SKM-1 (cell line): ENCODE measurements around the gene NLRC5.
A peak's percentile ranks its signal among the peaks of the same experiment; 100 is the strongest.
"Not testable (repeated sequence)": the region's sequence is repeated elsewhere in the genome, so short reads cannot be mapped to it uniquely, and the experiment has no call there.

Experiments
- DNase-seq: peaks from one replicate; lab custom pipeline; 2025; ENCODE audit not compliant: unreplicated experiment; lab: John Stamatoyannopoulos, UW

The NLRC5 gene

DNA sequence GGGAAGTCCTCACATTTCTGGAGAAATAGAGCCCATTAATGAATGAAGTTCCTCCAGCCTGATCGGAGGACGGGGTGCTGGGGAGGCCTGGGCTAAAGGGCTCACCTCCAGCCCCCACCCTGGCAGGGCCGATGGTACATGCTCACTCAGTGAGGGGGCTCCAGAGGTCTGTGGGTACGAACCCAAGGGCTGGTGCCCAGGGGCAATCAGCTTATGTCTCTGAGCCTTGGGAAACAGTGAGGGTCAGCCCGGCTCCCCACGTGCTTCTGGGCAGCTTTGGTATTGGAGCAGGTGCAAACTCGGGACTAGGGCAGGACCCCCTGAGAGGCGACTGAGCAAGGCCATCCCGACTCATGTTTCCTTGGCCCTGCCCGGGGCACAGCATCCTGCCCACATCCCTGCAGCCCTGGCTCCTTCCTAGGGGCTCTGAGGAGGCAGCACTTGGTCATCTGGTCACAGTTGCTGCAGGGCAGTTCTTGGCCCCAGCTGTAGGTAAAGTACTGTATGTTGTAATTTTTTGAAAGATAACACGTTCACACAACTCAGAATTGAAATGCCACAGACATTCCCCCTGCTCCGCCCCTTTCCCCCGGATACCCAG lies 28.6 kb upstream of the NLRC5 start:
- no peak for DNase-seq

DNA sequence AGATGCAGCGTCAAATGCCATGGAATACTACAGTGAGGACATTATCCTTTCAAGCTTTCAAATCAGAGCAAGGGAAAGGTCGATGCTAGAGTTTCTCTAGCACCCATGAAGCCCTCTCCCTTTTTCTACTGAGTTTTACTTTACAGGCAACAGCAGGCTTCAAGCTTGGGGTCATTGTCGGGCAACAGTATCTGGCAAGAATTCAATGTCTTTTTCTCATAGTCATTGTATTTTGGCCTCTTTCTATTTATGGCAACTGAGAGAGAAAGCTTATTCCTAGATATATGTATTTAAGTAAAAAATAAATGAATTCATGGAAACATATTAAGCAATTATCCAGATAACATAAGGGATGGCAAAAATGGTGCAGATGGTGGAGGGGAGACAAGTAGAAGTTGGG lies 28.0 kb upstream of the NLRC5 start:
- DNase-seq = no peak

DNA sequence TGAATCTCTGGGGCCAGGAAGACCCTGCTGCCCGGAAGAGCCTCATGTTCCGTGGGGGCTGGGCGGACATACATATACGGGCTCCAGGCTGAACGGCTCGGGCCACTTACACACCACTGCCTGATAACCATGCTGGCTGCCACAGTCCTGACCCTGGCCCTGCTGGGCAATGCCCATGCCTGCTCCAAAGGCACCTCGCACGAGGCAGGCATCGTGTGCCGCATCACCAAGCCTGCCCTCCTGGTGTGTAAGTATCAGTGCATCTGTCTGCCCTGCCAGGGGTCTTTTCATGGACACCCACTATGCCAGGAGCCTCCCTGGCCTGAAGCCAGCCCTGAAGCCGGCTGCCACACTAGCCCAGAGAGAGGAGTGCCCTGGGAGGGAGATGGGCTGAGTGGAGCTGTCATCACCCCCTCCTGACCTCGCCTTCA lies 27.5 kb upstream of the NLRC5 start, which contains the start of gene CETP:
CETP (plus strand) TSS at position 100 of the 431 bp plus-strand sequence; CDS start at position 130, 30 bp downstream.
- no peak for DNase-seq

DNA sequence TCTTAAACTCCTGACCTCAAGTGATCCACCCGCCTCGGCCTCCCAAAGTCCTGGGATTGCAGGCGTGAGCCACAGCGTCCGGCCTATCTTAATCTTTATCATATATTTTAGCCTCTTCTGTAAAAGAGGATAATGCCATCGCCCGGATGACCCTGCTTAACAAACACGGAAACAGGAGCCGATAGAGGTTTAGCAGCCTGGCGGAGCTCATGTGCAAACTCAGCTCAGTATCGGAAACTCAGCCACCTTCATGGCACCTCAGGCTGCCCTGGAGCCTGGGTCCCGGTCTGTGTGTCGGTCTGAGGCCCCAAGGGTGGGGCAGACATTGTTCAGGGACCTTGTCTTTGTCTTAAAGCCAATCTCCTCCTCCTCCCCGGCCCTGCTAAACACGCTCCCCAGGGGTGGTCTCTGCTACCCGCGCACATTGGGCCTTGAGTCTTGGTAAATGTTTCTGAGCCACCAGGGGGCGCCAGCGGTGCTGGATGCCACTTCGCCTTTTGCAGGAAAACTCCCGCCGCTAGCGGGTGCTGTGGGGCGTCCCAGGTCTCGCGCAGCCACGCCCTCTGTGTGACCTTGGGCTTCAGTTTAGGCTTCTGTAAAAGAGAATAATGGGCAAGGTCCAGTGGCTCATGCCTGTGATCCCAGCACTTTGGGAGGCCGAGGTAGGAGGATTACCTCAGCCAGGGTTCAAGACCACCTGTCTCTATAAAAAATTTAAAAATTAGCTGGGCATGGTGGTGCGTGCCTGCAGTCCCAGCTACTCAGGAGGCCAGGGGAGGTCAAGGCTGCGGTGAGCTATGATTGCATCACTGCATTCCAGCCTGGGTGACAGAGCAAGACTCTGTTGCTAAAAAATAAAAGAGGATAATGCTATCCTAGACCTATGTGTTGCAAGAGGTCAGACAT lies 24.9 kb upstream of the NLRC5 start:
- peak; percentile 65 for DNase-seq

DNA sequence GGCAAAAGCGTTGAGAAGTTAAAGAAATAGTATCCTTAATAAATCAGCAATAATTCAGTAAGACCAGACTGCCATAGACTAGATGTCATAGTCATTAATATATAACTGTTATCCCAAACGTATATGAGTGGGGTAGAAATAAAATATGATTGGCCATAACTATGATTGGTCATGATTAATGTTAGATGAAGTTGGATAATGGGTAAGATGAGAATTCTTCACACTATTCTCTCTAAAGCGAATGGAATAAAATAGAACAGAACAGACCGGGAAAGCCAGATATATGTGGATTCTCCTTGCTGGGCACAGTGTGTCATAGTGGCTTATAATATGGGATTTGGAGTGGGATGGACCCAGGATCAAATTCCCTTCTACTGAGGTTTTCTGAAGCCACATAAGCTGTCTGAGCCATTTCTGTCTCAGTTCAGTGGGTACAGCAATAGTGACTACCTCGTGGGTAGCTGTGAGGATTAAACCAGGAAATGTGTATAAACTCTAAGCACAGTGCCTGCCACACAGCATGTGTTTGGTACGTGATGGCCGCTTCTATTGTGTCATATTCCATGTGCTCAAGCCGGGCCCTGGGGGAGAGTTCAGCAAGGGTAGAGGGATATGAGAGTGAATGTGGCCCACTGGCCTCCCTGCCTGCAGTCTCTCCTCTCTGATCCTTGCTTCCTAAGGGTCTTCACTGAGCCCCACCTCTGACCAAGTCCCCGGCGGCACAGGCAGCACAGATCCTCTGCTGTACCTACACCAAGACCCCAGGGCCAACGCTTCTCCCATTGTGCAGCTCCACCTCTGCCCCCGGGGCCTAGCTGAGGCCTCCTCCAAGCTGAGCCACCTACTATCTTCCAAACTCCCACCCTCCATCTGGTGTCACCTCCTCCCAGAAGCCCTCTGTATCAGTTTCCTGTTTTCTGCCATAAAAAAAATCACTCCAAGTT lies 23.9 kb upstream of the NLRC5 start:
- DNase-seq = no peak

DNA sequence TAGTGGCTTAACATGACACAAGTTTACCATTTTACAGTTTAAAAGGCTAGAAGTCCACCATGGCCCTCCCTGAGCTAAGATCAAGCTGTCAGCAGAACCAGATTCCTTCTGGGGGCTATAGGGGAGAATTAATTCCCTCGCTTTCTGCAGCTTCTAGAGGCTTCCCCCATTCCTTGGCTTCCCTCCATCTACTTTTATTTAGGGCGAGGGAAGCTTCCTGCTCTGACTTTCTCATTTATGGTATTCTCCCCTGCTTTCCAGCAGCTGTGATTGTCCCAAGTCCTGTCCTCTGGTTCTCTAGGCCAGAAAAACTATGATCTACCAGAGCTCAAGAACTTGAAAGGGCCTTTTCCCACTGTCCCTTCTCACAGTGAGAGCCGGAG lies 23.3 kb upstream of the NLRC5 start:
- no peak for DNase-seq

DNA sequence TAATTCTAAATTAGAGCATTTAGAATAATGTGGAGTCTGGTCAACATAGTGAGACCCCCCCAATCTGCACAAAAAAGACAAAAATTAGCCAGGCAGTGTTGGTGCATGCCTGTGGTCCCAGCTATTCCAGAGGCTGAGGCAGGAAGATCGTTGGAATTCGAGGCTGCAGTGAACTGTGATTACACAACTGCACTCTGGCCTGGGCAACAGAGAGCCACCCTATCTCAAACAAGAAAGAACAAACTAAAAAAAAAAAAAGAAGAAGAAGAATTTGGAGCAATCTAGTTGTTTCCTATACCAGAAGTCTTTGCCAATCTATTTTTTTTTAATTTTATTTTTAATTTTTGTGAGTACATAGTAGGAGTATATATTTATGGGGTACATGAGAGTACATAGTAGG lies 21.6 kb upstream of the NLRC5 start:
- no peak for DNase-seq

DNA sequence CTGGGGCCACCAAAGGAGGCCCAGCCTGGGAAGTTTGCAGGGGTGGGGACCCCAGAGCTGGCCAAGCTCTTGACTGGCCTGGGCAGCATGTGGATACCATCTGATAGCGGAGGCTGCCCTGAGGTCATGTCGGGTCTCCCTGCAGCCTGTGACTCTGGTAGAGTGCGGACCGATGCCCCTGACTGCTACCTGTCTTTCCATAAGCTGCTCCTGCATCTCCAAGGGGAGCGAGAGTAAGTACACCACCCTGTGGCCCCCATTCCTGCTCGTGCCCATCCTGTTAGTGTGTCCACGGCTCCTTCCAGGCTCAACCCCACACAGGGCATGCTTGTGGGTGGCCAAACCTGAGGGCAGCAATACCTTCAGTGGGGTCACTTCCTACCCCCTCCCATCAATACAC lies 19.6 kb upstream of the NLRC5 start:
- DNase-seq = no peak

DNA sequence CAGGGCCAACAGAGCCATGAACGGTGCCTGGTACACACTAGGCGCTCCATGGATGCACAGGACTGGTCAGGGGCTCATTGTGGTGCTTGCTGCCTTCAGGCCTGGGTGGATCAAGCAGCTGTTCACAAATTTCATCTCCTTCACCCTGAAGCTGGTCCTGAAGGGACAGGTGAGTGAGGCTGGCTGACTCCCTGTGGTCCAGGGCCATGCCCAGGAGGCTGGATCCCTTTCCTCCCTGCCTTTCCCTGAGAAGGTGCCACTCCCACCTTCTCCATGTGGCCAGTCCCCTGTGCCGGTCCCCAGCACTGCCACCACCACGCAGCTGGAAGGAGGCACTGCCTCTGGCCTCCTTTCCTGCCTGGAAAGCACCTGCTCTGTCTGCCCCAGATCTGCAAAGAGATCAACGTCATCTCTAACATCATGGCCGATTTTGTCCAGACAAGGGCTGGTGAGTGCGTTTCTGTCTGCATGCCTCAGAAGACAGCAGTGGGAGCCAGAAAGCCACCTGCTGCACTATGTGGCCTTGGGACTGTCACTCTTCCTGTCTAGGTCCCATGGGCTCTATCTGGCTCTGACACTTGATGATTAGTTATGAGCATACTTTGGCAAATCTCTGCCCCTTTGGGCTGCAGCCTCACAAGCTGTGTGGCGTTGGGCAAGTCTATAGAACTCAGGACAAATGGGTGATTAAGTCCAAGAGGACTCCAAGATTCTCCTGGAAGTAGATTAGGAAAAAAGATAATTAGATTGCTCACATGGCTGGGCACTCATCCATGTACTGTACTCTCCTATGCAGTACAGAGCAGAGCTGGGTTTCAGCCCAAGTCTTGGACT lies 18.2 kb upstream of the NLRC5 start:
- DNase-seq = no peak

DNA sequence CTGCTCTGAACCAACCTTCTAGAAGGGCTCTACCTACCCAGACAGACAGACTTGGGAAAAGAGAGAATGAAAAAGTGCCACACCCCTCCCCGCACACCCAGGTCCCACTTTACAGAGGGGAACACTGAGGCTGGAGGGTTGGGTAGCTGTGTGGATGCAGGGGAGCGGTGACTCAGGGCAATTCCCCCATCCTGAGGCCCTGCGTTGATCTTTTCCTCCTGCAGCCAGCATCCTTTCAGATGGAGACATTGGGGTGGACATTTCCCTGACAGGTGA lies 17.7 kb upstream of the NLRC5 start:
- no peak for DNase-seq

DNA sequence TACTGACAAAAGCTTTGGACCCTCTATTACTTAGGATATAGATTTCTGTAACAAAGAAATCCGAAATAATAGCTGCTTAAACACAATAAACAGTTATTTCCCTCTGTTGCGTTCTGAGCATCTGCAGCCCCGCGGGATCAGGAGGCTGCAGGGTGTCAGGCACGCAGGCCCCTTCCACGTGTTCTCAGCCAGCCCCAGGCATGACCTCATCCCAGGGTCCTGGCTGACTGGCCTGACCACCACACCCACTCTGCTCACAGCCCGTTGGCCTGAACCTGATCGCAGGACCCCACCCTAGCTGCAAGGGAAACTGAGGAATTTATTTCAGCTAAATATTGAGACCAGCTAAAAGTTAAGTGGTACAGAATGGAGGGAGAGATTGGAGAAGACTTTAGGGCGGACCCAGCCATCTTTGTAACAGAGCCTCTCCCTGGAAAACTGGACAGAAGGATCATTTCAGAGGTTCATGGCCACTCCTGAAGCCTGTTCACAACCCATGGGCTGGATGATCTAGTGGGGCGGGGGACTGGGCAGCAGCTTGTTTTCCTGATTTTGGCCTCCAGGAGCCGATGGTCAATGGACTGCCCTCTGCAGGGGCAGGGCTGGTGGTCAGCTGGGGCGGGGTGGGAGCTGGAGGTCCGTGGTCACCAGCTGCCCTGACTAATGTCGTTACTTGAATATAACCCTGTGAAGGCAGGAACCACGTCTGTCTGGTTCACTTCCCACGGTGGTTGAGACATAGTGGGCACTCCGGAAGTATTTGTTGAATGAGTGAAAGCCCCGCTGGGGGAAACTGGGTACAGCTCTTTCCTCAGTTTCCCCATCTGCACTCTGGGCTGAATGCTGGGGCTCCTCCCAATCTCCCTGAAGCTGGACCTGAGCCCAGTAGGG lies 16.7 kb upstream of the NLRC5 start:
- no peak for DNase-seq

DNA sequence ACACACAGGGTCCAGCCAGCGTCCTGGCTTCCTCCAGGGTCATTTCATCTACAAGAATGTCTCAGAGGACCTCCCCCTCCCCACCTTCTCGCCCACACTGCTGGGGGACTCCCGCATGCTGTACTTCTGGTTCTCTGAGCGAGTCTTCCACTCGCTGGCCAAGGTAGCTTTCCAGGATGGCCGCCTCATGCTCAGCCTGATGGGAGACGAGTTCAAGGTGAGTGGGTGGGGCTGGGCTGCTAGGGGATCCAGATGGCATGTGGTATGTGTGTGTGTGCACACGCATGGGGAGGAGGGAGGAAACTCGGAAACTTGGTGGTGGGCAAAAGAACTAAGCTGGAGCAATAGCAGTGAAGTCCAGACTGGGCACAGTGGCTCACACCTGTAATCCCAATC lies 16.1 kb upstream of the NLRC5 start:
- no peak for DNase-seq

DNA sequence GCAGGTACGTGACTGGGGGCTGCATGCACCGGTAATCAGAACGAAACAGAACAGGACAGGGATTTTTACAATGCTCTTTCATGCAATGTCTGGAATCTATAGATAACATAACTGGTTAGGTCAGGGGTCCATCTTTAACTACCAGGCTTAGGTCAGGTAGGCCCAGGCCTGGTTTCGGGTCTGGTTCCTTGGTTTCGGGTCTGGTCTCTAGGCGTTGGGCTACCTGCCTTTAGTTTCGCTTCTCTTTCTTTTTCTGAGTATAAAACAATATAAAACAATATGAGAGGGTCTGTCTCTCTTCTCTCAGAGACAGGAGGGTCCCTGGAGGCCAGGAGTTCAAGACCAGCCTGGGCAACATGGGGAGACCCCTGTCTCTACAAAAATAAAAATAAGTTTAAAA lies 15.5 kb upstream of the NLRC5 start:
- not testable (repeated sequence) for DNase-seq

DNA sequence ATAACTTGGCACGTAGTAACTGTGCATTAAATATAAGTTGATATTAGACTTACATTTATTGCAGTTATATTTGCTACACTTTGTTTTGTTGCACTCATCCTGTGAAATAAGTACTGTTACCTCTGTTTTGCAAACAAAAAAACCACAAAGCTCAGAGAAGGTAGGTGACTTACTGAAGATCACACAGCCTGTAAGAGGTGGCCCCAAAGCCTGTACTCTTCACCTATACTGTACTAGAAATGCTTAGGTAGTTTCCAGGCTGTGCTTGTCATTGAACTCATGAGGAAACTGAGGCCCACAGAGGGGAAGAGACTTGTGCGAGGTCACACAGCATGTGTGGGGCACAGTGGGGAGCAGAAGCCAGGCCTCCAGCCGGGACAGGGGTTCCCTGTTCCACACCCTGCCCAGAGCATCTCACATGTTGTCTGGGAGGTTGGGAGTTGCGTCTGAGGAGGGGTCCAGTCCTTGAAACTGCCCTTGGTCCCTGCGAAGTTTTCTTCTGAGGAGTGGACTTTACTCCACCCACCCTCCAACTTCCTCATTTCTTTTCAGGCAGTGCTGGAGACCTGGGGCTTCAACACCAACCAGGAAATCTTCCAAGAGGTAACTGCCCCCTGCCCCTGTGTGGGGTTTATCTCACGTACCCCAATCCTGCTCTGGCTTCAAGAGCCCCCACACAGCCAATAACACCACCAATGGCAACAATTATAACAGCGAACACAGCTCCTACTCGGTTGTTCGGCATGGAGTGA lies 14.6 kb upstream of the NLRC5 start:
- peak; percentile 51 for DNase-seq

DNA sequence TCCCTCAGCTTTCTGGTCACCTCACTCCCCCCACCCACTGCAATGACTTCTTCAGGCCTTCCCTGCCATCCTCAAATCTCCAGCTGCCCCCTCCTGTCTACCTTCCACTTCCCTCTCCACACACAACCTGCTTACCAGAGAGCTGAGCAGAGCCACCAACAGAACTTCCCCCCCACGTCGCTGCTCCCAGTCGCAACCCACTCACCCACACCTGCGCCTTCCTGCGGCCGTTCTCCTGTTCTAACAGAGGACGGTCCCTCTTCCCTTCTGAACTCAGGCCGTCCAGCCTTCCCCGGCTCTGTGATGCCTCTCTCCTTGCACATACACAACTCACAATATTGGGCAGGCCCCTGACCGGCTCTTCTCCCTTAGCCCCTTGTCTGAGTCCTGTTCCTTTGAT lies 13.6 kb upstream of the NLRC5 start:
- no peak for DNase-seq

DNA sequence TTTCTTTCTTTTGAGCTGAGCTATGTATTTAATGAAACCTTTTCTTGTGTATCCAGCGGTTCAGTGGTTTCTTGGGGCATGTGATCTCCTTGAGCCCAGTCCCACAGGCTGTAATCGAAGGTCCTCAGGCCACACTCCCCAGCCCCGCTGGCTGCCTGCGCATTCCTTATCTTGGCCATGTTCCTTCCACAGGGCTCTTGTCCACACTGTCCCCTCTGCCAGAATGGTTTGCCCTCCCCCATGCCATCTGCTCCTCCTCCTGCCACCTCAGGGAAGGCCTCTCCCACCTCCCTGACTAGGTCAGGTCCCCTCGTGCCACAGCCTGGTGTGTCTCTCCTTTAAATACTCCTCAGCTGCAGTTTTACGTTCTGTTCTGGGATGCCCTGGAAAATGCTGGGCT lies 12.1 kb upstream of the NLRC5 start:
- no peak for DNase-seq

DNA sequence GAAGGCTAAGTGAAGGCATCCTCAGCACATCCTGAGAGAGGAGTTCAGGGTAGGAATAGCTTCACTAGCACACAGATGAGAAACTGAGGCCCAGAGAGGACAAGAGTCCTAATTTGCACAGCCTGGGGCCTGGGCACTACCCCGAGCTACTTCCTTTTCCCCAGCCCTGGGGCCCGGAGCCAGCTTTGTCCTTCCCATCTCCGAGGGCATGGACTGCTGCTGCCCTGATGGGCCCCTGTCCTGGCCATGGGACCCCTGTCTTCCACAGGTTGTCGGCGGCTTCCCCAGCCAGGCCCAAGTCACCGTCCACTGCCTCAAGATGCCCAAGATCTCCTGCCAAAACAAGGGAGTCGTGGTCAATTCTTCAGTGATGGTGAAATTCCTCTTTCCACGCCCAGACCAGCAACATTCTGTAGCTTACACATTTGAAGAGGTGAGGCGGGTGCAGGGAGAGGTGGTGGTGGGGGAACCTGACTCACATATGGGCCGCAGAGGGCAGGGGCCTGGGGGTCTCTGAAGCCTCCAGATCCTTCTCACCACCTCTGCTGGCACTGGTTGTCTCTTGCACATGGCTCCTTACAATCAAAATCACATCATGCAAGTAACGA lies 11.4 kb upstream of the NLRC5 start:
- no peak for DNase-seq

DNA sequence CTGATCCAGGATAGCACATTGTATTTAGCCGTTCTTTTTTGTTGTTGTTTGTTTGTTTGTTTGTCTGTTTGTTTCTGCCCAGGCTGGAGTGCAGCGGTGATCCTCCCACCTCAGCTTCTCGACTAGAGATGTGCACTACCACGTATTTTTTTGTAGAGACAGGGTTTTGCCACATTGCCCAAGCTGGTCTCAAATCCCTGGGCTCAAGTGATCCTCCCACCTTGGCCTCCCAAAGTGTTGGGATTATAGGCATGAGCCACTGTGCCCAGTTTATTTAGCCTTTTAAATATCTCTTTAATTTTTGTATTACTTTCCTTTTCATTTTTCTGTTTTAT lies 9.2 kb upstream of the NLRC5 start:
- no peak for DNase-seq
